GM18498 (cell line): ENCODE measurements around the gene MAST4.

Experiments used
- ATAC-seq: cut with Tn5 transposase; IDR thresholded peaks from one replicate; pipeline ENCODE4 v1.9.1; 2021; ENCODE audit warnings: mild to moderate bottlenecking, moderate library complexity; ENCODE audit not compliant: unreplicated experiment

The MAST4 gene

DNA sequence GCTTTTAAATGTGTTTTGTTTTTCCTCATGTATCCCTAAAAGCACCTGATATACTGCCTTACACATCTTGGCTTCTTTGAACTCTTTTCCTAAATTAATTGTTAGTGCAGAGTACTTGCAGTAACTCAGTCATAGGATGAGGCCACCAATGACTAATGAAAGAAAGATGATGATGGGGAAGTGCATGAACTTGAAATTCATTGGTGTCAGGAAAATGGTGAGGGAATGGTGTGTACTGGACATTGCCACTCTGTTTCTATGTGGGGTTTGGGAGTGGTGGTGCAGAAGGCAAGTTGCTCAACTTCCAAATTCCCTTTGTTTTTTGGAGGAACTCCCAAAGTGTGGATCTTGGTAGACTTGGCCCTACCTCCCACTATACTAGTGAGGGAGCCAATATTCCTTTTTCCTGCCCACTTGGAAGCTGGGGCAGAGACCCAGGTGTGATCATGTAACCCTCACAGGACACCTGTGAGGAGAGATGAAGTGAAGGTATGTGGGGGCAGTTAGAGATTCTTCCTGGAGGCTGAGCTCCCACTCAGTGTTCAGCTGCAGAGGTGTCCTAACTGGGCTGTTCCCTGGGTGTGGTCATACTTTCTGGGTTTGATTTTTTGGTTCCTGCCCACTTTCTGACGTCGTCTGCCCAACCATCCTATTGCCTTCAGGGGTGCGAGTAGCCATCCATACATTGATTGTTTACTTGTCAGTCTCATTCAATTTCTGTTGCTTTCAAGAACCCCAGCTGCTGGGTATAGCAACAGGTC lies 298.5 kb downstream of the MAST4 start:
- no peak for ATAC-seq

DNA sequence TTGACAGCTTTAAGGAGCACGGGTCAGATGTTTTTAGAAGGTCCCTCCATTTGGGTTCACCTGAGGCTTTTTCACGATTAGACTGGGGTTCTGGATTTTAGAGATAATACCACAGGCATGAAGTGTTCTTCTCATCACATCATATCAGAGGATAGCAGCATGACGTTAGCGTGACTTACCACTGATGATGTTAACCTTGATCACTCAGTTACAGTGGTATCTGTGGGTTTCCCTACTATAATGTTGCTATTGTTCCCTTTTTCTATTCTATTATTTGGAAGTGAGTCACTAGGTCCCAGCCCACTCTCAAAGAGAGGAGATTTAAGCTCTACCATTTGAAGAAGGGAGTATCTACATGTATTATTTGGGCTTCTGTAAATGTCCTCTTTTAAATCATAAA lies 300.0 kb downstream of the MAST4 start:
- ATAC-seq, result no peak

DNA sequence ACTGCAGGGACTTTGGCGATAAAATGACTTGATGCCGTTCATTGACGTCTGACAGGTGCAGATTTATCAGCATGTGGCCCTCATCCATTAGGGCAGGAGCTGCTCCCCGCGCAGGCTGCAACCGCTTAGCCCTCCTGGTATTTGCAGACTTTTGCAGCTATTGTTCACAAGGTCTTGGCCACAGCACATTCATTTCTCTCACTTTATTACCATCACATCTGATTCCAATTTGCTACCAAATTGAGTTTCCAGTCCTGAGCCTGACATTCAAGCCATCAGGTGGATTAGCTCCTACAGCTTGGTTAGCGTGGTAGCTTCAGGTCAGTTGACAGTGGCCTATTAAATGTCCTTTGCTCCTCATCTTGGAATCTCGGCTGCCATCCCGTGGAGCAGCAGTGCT lies 301.2 kb downstream of the MAST4 start:
- ATAC-seq, result no peak

DNA sequence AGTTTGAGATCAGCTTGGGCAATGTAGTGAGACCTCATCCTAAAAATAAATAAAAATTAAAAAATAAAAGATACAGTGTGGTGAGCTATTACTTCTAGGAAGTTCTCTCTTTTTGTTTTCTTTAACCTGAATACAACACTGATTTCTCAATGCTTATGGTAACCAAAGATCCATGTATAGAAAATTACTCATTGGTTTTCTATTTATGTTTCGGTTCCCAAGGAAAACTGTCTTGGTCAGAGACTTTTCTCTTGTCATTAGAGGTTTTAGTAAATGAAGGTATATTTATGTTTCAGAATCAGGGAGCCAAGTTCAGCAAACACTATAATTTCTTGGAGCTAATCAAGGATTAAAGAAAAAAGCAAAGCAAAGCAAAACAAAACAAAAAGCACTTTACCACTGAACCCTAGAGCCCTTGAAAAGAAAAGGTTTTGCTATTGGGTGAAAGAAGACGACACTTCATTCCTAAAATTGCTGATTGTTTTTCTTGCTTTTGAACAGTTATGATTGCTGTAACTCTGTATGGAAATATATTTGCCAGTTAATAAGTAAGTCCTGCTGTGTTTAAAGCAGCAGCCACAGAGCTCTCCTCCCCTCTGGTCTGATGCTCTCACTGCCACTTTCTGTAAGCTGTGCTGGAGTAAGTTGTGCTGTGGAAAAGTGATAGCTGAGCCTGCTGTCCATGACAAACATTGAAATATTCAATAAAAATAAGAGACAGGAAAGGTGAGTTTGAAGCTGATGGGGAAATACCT lies 302.2 kb downstream of the MAST4 start:
- no peak for ATAC-seq

DNA sequence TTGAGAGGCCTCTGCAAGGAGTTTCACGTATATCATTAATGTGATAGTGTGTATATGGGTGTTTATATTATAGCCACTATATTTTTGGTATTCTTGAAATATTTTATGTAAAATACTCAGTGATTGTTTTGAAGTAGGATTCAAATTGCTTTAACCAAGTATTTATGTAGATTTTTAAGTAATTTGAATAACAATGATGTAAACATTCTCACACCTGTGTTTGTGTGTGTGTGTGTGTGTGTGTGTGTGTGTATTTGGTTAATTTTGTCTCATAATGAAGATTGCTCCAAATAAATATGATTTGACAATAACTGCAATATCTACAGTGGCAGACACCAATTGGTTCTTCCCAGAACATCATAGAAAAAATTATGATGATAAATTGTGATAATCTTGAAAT lies 307.0 kb downstream of the MAST4 start:
- ATAC-seq, result no peak

DNA sequence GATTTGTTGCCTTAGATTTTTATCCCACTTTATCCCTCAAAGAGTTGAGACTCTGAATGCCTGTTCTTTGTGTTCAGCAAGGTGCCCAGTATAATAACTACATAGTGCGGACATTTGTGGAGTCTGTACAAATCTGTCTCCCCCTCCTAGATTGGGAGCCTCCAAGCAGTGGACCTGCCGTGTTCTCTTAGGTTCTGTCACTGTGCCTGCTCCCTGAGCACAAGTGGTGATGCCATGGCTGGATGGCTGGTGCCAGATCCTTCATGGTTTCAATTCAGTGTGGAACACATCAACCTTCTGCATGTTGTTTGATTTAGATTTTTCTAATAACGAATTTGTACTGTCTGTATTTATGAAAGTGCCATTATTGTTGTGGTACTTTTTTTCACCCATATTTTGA lies 307.5 kb downstream of the MAST4 start:
- no peak for ATAC-seq

DNA sequence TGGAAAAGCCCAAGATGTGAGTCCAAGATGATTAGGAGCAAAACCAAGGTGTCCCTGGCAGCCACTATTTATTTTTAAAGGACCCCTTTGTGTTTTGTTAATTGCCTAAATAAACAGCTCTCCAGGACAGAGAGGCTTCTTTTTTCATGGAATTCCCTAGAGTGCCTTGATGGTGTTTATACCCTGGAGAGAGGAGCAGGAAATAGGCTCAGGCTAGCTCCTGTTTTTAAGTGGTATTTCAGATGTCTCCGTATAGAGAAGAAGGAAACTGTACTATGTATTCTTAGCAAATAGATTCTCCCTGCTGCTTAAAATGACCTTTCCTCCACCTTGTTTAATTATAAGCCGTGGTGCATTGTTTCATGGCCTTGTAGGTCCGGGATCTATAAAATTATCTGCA lies 308.0 kb downstream of the MAST4 start:
- ATAC-seq, result no peak

DNA sequence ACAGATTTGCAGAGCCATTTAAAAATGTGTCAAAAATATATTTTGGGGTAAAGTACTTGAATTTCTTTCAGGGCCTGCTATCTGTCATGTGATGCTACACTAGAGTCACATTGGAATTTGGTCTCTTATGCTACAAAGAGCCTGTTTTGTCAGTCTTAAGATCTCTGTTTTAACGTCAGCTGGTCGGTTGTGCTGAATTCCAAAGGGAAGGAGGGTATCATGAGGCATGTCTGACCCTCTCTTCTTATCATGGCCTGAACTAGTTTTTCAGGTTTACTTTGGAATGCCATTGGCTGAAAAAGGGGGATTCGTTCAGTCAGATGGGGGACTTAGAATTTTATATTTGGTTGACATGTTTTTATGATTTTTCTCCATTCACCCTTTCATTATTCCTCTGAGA lies 309.8 kb downstream of the MAST4 start:
- ATAC-seq, result no peak

DNA sequence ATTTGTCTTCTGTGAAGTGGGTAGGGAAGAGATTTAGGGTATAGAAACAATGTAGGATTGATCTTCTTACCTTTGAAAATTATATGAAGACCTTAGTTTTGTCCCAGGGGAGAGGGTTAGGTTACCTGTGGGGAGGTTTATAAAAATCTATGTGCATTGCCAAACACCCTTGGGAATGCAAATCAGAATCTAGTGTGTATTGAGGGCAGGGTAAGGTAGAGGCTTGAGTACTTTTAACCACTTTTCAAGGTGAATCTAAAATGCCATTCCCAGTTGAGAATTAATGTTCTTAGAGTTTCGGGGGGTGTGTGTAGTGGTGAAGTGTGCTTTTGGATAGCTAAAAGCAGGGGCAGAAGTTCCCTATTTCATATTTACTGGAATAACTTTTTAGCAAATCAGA lies 312.0 kb downstream of the MAST4 start:
- ATAC-seq, result no peak

DNA sequence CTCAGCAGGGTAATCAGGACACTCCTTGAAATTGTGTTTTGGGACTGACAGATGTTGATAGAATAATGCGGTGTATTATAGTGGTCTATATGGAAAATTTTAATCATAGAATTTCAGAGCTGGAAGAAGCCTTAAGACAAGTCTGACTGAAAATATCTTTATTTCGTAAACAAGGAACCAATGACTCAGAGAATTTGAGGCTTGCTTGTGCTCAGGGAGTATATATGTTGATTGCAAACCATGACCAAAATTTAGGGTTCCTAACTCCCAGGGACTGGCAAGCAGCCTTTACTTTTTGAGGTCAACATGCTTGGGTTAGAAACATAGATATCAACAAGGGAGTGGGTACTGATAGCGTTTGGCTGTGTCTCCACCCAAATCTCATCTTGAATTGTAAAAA lies 313.2 kb downstream of the MAST4 start:
- ATAC-seq, result no peak

DNA sequence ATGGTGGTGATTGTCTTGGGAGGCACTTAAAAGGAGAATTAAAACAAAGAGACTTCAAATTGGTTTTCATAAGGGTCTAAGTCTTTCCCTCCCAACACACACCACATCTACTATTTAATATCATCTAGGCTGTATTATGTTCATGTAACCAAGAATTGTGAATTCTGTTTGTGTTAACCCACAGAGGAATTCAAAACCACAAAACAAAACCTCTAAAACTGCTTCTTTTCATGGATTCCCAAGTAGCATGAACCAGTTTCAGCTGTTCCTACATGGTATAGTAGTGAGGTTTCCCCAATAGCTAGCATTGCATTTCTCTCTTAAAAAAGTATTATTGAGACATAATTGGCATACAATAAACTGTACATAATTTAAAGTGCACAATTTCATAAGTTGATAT lies 316.6 kb downstream of the MAST4 start:
- ATAC-seq, result no peak

DNA sequence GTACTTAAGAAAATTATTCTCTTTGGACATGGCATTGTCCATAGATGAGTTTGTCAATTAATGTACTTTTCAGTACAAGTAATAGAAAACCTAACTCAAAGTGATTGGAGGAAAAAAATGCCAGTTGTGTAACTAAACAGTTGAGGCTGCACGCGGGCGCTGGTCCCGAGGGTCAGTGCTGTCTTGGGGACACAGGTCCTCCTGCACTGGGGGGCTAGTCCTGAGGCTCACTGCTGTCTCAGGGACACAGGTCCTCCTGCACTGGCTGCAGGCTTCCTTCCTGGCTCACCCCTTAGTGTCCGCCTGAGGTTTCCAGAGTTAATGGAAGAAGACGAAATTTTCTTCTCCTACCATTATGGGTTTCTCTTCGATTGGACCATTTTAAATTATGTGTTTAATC lies 319.3 kb downstream of the MAST4 start:
- ATAC-seq, result no peak

DNA sequence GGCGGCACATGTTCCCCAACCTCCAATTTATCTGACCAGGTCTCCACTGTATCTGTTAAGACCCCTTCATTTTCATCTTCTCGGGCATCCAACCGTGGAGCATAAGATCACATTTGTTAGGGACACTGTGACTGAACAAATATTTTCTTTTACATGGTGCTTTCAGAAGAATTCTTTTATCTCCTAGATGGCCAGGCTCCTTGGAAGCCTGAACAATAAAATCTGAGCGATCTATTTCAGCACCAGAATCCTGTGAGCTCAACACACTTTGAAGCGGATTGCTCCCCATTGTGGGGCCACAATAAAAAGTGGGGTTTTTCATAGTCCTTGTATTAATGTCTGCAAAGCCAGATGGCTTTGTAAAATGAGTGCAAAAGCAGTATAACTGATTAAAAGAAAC lies 326.7 kb downstream of the MAST4 start:
- ATAC-seq, result no peak

DNA sequence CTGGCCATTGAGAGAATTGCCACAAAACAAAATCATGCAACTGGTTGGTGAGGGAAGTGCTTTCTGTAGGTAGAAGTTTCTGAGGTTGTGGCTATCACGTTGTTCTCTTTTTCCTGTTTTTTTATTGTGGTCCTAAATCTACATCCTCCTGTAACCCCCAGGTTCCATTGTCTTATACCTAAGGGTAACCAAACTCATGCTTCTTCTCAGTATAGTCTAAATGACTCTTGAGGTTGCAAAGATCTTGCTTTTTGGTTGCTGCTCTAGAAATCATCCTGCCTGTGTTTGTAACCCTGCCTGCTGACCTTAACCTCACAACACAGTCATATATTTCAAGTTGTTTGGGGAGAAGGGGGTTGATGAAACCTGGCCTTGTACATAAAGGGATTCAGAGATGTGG lies 327.3 kb downstream of the MAST4 start:
- no peak for ATAC-seq

DNA sequence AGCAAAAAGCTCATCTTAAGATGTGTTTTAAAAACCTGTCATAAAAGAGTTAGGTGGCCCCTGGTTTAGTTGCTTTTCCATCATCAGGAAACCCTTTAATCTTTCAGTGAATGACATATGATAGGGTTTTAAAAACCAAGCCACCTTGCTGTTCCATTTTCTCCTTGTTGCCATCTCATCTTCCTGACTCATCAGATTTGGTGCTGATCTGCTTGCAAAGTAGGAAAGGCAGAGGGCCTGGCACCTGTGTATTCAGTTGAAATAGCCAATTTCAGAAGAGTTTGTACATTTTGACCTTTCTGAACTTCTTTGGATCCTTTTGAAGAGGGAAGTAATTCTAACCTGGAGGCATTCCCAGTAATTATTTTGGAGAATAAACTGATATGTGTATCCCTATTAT lies 327.7 kb downstream of the MAST4 start:
- no peak for ATAC-seq

DNA sequence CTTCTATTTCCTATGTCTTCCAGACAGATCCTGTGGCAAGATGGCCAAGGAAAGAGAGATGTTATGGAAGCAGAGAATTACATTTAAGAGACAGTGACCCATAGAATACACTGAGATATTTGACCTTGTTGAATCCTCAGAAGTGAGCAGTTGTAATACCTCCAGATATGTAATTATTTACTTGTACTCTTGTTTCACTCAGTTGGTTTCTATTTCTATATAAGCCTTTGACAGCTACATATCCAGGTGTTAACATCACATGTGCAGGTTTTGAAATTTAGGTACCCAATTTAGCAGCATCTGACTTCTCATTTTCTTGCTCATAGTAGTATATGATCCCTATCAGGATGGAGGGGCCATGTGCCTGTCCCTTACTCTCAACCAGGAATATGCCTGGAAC lies 330.9 kb downstream of the MAST4 start:
- ATAC-seq, result no peak

DNA sequence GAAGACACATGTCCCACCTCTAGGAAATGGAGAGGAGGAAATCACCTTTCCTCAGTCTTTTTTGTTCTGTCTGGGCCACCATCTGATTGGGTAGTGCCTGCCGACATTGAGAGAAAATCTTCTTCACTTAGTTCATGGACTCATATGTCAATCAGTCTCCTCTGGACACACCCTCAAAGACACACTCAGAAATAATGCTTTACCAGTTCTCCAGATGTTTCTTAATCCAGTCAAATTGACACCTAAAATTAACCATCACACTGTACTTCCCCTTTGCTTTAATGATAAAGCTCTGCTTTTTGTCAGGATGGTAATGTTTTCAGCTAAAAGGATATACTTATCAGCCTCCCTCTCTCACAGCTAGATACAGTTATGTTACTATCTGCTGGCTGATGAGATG lies 333.1 kb downstream of the MAST4 start:
- ATAC-seq, result no peak

DNA sequence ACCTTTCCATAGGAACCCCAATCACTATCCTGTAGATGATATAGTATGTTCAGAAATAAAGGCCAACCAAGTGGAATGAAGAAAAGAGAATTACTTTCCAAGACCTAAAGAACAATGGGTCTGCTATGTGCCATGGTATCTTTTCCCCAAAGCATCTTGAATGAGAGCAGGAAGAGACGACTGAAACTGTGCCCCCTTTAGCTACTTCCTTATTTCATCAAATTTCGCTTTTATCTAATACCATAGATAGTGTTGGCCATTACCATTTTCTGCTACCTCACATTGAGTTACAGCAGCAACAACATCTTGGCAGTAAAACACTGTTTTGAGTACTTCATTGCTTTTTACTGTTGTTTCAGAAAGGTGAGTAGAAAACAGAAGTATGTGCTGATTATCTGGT lies 333.8 kb downstream of the MAST4 start:
- ATAC-seq, result no peak

DNA sequence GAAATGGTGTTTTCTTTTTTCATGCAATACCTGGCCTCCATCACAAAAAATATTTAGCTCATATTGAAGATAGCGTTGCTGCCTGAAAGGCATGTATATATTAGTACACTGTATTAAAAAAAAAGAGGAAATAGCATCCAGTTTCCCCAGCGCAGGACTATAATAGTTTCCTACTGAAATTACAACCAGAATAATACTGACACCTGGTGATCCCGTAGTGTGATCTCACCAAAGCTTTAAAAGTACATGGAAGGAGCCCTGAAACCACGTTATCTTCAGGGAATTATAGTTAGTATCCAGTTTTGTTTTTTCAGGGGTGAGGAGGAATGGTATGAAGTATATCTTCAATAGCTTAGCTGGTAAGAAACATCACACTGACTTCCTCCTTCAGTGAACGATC lies 335.5 kb downstream of the MAST4 start:
- no peak for ATAC-seq

DNA sequence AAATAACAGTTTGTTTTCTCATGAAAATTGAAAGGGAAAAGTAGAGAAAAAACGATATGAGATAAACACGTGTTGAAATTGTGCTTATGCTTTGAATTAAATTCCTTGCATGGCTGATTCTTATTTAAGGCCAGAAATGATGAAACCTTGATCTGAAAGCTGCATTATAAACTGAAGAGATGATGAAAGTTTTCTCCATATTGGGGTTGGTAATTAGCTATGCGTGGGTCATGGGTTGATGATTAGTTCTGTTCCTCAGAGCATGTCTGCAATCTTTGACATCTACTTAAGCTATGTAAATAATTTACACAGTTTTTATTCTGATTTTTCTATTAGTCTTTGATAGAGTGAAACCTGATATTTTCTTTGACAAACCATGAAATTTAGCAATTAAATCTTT lies 336.3 kb downstream of the MAST4 start:
- ATAC-seq, result no peak

DNA sequence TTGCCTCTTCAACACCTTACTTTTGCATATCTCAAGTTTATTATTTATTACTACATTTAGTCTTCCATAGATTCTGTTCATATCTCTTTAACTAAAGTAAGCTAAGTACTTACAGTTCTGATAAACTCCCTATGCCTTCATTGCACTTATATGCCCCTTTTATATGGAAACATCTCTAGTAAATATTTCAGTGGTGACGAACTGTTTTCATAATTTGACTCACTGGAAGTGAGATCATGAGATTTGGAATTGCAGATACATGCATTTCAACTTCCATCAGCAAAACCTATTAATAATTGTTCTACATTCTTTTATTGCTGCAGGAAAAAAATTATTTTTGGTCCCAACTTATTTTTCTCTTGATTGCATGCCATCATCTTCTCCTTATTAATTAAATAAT lies 336.9 kb downstream of the MAST4 start:
- ATAC-seq, result no peak

DNA sequence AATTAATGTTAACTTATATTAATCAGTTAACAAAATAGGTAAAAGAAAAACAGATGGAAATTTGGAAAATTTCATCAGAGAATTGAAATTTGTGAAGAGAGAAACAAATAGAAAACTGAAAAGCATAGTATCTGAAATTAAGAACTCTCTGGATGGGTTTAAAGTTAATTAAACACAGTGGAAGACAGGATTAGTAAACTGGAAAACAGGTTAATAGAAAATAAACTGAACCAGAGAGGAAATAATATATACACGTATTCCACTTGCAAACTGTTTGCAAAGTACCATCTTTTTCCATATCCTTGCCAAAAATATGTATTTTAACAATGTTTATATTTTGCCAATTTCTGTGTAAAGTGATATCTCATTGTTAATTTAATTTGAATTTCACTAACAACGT lies 342.9 kb downstream of the MAST4 start:
- ATAC-seq, result no peak
